ENCODE measurements around the gene TFB1M. TPM values are rescaled to one million over a fixed set of nuclear protein-coding genes. Genes with fewer than 3 reads are reported as not detected.

Gene TFB1M
- total and polyA plus RNA-seq, 9 of the 15 experiments (the other 6 are each of a cell fraction or from before 2014, with no cell fraction given) = 34.6 to 145 (median 40.4) TPM

DNA sequence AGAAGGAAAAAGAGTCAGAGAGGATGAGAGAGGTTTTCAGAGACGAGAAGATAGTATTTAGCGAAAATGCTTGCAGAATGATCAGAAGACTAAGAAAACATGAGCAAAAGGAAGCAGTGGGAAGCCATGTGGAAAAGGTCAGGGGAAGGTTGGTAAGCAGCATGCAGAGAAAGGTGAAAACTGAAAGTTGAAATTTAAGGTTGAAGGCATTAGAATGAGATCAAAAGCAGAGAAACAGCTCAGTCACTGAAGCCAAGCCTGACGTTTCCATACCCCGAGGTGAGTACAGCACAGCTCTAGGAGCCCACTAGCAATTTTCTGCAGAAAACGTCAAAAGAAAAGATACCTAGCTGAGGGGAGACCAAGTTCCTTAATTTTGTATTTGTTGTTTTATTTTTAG is 19.1 kb upstream of the TFB1M start:
- ATAC-seq = no peak
- no peak for TF ChIP-seq TBL1XR1 (IDR thresholded peaks at IDR 0.05; ENCODE audit: low read length in 2 of 2)
- TF ChIP-seq, protein P1, sequence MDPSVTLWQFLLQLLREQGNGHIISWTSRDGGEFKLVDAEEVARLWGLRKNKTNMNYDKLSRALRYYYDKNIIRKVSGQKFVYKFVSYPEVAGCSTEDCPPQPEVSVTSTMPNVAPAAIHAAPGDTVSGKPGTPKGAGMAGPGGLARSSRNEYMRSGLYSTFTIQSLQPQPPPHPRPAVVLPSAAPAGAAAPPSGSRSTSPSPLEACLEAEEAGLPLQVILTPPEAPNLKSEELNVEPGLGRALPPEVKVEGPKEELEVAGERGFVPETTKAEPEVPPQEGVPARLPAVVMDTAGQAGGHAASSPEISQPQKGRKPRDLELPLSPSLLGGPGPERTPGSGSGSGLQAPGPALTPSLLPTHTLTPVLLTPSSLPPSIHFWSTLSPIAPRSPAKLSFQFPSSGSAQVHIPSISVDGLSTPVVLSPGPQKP (CRISPR knock-in tag; IDR thresholded peaks at IDR 0.05) = no peak
- no peak for TF ChIP-seq ZNF512 (tag; IDR thresholded peaks at IDR 0.05)
- no peak for TF ChIP-seq XRCC4 (IDR thresholded peaks at IDR 0.05; ENCODE audit: extremely low read depth, insufficient read depth, insufficient read length)
- TF ChIP-seq KLF10 (CRISPR knock-in tag; IDR thresholded peaks at IDR 0.05) = no peak
- no peak for TF ChIP-seq MEF2D (tag; conservative IDR thresholded peaks at IDR 0.05; ENCODE audit: low read depth)
- H3K27ac ChIP-seq (ENCODE audit: extremely low read depth, low read depth, low read length) = no peak overlapping the region
- no peaks in the 10 kb centered on the region for H3K36me3 ChIP-seq (ENCODE audit: control insufficient read depth, insufficient read depth, low read length)
- WGBS (ENCODE audit: insufficient coverage, low coverage, missing lambda C conversion rate) = 0% methylated on average over 5 of the region's 5 CpGs
- no peaks in the 10 kb centered on the region for H3K79me2 ChIP-seq (ENCODE audit: control insufficient read depth, insufficient read depth, low read length)
- no peaks in the 10 kb centered on the region for H3K9me3 ChIP-seq (replicated peaks; ENCODE audit: control insufficient read depth, insufficient read depth, low read depth, low read length)
- no peaks in the 10 kb centered on the region for H4K20me1 ChIP-seq (replicated peaks; ENCODE audit: control insufficient read depth, insufficient read depth, low read length)
- no peak overlapping the region for H2AFZ ChIP-seq (ENCODE audit: low read depth, low read length)
- H3K27me3 ChIP-seq (ENCODE audit: control insufficient read depth in 2 of 2, insufficient read depth in 2 of 2, low read length in 2 of 2) = peaks cover 5 to 7% of the 10 kb centered on the region in 2 experiments; a peak in 4 of 5 replicates
- no peak for FAIRE-seq
- intact Hi-C loops (cut with micrococcal nuclease) (no loop called here), in situ Hi-C loops (cut with MboI) (no loop called here)
- H3K9me1 ChIP-seq (ENCODE audit: control insufficient read depth, insufficient read depth, low read length) = no peaks in the 10 kb centered on the region
- ChIA-PET CTCF (ENCODE audit: low intra/inter-chr PET ratio) (no interaction called here), POLR2A (interaction anchor here (0.6 to 0.9 kb wide), 2 partner anchors 11 to 97 kb away, joined by 3 read pairs; no protein-coding TSS in a partner anchor)
- H3K4me2 ChIP-seq (ENCODE audit: insufficient read depth, low read length) = no peak overlapping the region
- no TSS peak for BruUV-seq (replicated peaks)
- H3K9ac ChIP-seq (ENCODE audit: insufficient read depth in 1 of 2, low read depth in 2 of 2, low read length in 2 of 2) = no peak overlapping the region
- DNase-seq (ENCODE audit: extremely low read depth in 1 of 4, low spot score in 3 of 4) = no peak
- no peaks in the 10 kb centered on the region for H3K4me1 ChIP-seq (replicated peaks in 1 of 2; ENCODE audit: control insufficient read depth in 2 of 2, insufficient read depth in 2 of 2, low read length in 2 of 2)
- H3K4me3 ChIP-seq = no peak overlapping the region
